ENCODE results near the gene MAPK8. TPM values are rescaled to one million over a fixed set of nuclear protein-coding genes. Genes with fewer than 3 reads are reported as not detected.

The MAPK8 gene
- total and polyA plus RNA-seq, 2 of the 4 experiments (the other 2 are of a cell fraction), result 41.5 to 54.7 TPM

- Histone ChIP-seq H3K4me3 (ENCODE audit: insufficient read depth, low read depth, low read length) (no peak overlapping the region), H2BK120ac (ENCODE audit: low read depth, low read length) (no peak overlapping the region), H4K91ac (ENCODE audit: insufficient read depth, low read depth, low read length) (no peak overlapping the region), H3K9me1 (ENCODE audit: insufficient read depth, low read length) (peaks cover 19% of the 10 kb centered on the region; the same call in 1 of the 2 replicates), H3K4me1 (ENCODE audit: control insufficient read depth, insufficient read depth, low read length) (peaks cover 14% of the 10 kb centered on the region), H4K20me1 (ENCODE audit: insufficient read depth, low read length) (peaks cover 15% of the 10 kb centered on the region; the same call in 1 of the 2 replicates), H2AFZ (replicated peaks; ENCODE audit: low read length, poor library complexity) (no peak overlapping the region), H3K9me3 (ENCODE audit: control insufficient read depth, insufficient read depth, low read length) (no peaks in the 10 kb centered on the region), H2BK20ac (ENCODE audit: low read depth, low read length) (no peak overlapping the region), H4K5ac (ENCODE audit: low read depth, low read length) (no peak overlapping the region), H3K27ac (ENCODE audit: insufficient read depth, low read length) (no peak overlapping the region), H3K18ac (ENCODE audit: low read depth, low read length) (no peak overlapping the region), H2AK9ac (replicated peaks; ENCODE audit: low read depth, low read length, poor library complexity) (no peak overlapping the region), H3K79me1 (ENCODE audit: low read depth in 1 of 2, low read length in 2 of 2) (peaks cover 30 to 79% of the 10 kb centered on the region in 2 experiments), H3K14ac (replicated peaks; ENCODE audit: low read depth, low read length) (no peak overlapping the region), H4K8ac (ENCODE audit: low read depth in 2 of 2, low read length in 2 of 2) (no peak overlapping the region), H2BK15ac (ENCODE audit: low read depth, low read length) (no peak overlapping the region), H3K9ac (ENCODE audit: low read depth, low read length) (no peak overlapping the region), H2BK5ac (ENCODE audit: low read depth, low read length, poor library complexity, severe bottlenecking) (no peak overlapping the region), H3K36me3 (ENCODE audit: control insufficient read depth, insufficient read depth, low read length) (no peaks in the 10 kb centered on the region), H3K27me3 (ENCODE audit: control insufficient read depth, insufficient read depth, low read length) (no peaks in the 10 kb centered on the region), H3K4me2 (ENCODE audit: low read depth, low read length) (no peak overlapping the region), H3K23ac (ENCODE audit: low read depth, low read length) (no peak overlapping the region), H3K4ac (ENCODE audit: low read depth, low read length) (no peak overlapping the region), H2AK5ac (ENCODE audit: low read depth, low read length) (no peak overlapping the region), H3K56ac (ENCODE audit: extremely low read depth, insufficient read depth, low read length) (no peak overlapping the region)
- intact Hi-C loops (cut with micrococcal nuclease) (no loop called here), dilution Hi-C loops (cut with HindIII; ENCODE audit: low sequenced_read_pairs, unreplicated experiment) (no loop called here), in situ Hi-C loops (cut with MboI; ENCODE audit: low sequenced_read_pairs) (no loop called here)
- no CpG with 5 or more reads among the region's 5 CpGs for WGBS, 2 experiments (ENCODE audit: extremely low coverage in 2 of 2, insufficient read length in 1 of 2)
- CTCF ChIA-PET, result no interaction called here
- TF ChIP-seq, protein P1, sequence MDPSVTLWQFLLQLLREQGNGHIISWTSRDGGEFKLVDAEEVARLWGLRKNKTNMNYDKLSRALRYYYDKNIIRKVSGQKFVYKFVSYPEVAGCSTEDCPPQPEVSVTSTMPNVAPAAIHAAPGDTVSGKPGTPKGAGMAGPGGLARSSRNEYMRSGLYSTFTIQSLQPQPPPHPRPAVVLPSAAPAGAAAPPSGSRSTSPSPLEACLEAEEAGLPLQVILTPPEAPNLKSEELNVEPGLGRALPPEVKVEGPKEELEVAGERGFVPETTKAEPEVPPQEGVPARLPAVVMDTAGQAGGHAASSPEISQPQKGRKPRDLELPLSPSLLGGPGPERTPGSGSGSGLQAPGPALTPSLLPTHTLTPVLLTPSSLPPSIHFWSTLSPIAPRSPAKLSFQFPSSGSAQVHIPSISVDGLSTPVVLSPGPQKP (IDR thresholded peaks at IDR 0.05; ENCODE audit: borderline replicate concordance, low read depth, low read length), result no peak
- TF ChIP-seq RAD21 (IDR thresholded peaks at IDR 0.05; ENCODE audit: low read length), result no peak
- no peak for TF ChIP-seq SMC3 (IDR thresholded peaks at IDR 0.05; ENCODE audit: low read depth, low read length)
- no peak for TF ChIP-seq CTCF (conservative IDR thresholded peaks at IDR 0.05; ENCODE audit: low read depth, low read length)
- no peak for TF ChIP-seq BHLHE40 (IDR thresholded peaks at IDR 0.05; ENCODE audit: low read depth, low read length)
- POLR2A ChIA-PET (ENCODE audit: unreplicated experiment), result no interaction called here
- DNase-seq (no peak), ATAC-seq (ENCODE audit: low read depth) (no peak)
- BruUV-seq (replicated peaks), result no TSS peak
These were observed 167.2 kb downstream of the MAPK8 start for GRCh38 chr10:48473704-48474103.

Data from IMR-90 (cell line).